ENCODE measurements around the gene GLIS1. TPM values are rescaled to one million over a fixed set of nuclear protein-coding genes. Genes with fewer than 3 reads are reported as not detected.

The GLIS1 gene
- total RNA-seq, 1 experiment from 2014 or later: 0.24 TPM

DNA sequence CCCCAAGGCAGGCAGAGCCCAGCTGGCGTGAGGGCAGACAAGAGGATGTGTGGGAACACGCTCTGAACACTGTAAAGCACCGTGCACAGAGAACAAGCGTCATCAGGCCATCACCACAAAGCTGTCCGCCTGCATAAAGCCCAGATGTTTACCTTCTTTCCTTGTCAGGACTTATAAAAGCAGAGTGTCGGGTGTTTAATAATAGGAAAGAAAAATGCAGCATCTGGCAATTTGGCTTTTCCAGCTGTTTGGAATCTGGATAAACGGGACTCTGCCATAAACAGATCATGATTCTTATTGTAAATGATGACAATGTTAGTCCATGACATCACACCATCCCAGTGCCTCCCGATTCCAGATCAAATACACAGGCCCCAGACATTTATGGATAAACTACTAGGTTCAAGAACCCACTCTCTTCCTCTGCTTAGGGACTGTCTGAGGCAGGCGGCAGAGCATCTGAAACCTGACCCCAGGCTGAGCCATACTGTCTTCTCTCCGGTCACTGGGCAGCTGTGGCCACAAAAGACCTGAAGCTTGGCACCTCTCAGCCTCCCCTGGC, 4.2 kb downstream of the GLIS1 start (continued):
- TF ChIP-seq ARID4B (CRISPR knock-in tag; IDR thresholded peaks at IDR 0.05; ENCODE audit: borderline replicate concordance) (no peak), NR1H2 (CRISPR knock-in tag; IDR thresholded peaks at IDR 0.05) (no peak), PRRX2 (CRISPR knock-in tag; IDR thresholded peaks at IDR 0.05) (no peak)

- no peak for TF ChIP-seq MYBL2 (CRISPR knock-in tag; IDR thresholded peaks at IDR 0.05)
- TF ChIP-seq, protein P1, sequence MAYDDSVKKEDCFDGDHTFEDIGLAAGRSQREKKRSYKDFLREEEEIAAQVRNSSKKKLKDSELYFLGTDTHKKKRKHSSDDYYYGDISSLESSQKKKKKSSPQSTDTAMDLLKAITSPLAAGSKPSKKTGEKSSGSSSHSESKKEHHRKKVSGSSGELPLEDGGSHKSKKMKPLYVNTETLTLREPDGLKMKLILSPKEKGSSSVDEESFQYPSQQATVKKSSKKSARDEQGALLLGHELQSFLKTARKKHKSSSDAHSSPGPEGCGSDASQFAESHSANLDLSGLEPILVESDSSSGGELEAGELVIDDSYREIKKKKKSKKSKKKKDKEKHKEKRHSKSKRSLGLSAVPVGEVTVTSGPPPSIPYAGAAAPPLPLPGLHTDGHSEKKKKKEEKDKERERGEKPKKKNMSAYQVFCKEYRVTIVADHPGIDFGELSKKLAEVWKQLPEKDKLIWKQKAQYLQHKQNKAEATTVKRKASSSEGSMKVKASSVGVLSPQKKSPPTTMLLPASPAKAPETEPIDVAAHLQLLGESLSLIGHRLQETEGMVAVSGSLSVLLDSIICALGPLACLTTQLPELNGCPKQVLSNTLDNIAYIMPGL (CRISPR knock-in tag; IDR thresholded peaks at IDR 0.05): no peak
- no peak for TF ChIP-seq ZNF219 (CRISPR knock-in tag; IDR thresholded peaks at IDR 0.05; ENCODE audit: borderline replicate concordance)
- no peak for TF ChIP-seq CBFB (CRISPR knock-in tag; IDR thresholded peaks at IDR 0.05; ENCODE audit: low read depth)
- no peak for TF ChIP-seq ARID4B (CRISPR knock-in tag; IDR thresholded peaks at IDR 0.05; ENCODE audit: borderline replicate concordance)
- TF ChIP-seq PREB (CRISPR knock-in tag; IDR thresholded peaks at IDR 0.05; ENCODE audit: borderline replicate concordance): no peak
- TF ChIP-seq, protein P2, sequence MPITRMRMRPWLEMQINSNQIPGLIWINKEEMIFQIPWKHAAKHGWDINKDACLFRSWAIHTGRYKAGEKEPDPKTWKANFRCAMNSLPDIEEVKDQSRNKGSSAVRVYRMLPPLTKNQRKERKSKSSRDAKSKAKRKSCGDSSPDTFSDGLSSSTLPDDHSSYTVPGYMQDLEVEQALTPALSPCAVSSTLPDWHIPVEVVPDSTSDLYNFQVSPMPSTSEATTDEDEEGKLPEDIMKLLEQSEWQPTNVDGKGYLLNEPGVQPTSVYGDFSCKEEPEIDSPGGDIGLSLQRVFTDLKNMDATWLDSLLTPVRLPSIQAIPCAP (CRISPR knock-in tag; IDR thresholded peaks at IDR 0.05): no peak
- TF ChIP-seq ZBTB43 (CRISPR knock-in tag; IDR thresholded peaks at IDR 0.05): no peak
- no peak for TF ChIP-seq ZNF423 (CRISPR knock-in tag; IDR thresholded peaks at IDR 0.05)
- TF ChIP-seq SOX15 (CRISPR knock-in tag; IDR thresholded peaks at IDR 0.05): no peak
- TF ChIP-seq ZNF281 (CRISPR knock-in tag; IDR thresholded peaks at IDR 0.05): no peak
- no peak for TF ChIP-seq ATF1 (CRISPR knock-in tag; IDR thresholded peaks at IDR 0.05)
- Mint-ChIP-seq H3K27me3 (ENCODE audit: low read depth) (peaks cover 51% of the 10 kb centered on the region), H3K4me1 (peaks cover 7% of the 10 kb centered on the region), H3K27ac (no peak overlapping the region), H3K4me3 (no peak overlapping the region), H3K9me3 (no peaks in the 10 kb centered on the region), H3K36me3 (no peaks in the 10 kb centered on the region)
- POLR2A ChIA-PET: interaction anchor here (1.0 kb wide), 1 partner anchor 13 kb away, joined by 6 read pairs; no protein-coding TSS in a partner anchor
- DNase-seq (ENCODE audit: low spot score) (no peak), ATAC-seq (no peak)
- CTCF ChIA-PET: interaction anchor here (0.7 to 3.9 kb wide), 4 partner anchors 9 to 270 kb away, joined by 3 to 17 read pairs (median 15); no protein-coding TSS in a partner anchor
Measured at GRCh38 chr1:53733975-53734649, 4.9 kb downstream of the GLIS1 start.
